MCF 10A (cell line): ENCODE measurements around the gene KIAA1755. TPM values are rescaled to one million over a fixed set of nuclear protein-coding genes. Genes with fewer than 3 reads are reported as not detected.

Experiments used
- BruUV-seq: library from RNA; stranded (reverse); fragments of 400-500 nt; replicated peaks from 2 replicates; lab custom pipeline; 2021; lab: Mats Ljungman, UMichigan
- CTCF ChIA-PET: fragments of 300-600 bp; sonication (Branson Sonifier 250); formaldehyde crosslinking; extraction: SDS; loops from one replicate; lab custom pipeline; 2021; ENCODE audit warnings: antibody characterized with exemption, inconsistent platforms; lab: Yijun Ruan, JAX
- POLR2A ChIA-PET: fragments of 300-600, 350-650 bp; sonication (Branson Sonifier 250); formaldehyde crosslinking; extraction: SDS; loops from one replicate; lab custom pipeline; 2020; ENCODE audit warnings: antibody characterized with exemption, inconsistent platforms; lab: Yijun Ruan, JAX
- DNase-seq: peaks from one replicate; pipeline ENCODE4 v3.0.0-alpha.2; 2018; ENCODE audit not compliant: unreplicated experiment
- H3K27ac Mint-ChIP-seq: one replicate; pipeline ENCODE4 v1.8.0; 2022; ENCODE audit warnings: mild to moderate bottlenecking, low read depth, mixed read lengths; ENCODE audit not compliant: unreplicated experiment
- H3K27me3 Mint-ChIP-seq: one replicate; pipeline ENCODE4 v1.8.0; 2022; ENCODE audit warnings: mixed read lengths; ENCODE audit not compliant: insufficient read depth, unreplicated experiment
- H3K36me3 Mint-ChIP-seq: one replicate; pipeline ENCODE4 v1.8.0; 2022; ENCODE audit warnings: mild to moderate bottlenecking, moderate library complexity, mixed read lengths; ENCODE audit not compliant: insufficient read depth, unreplicated experiment
- H3K4me1 Mint-ChIP-seq: one replicate; pipeline ENCODE4 v1.8.0; 2022; ENCODE audit warnings: mixed read lengths; ENCODE audit not compliant: insufficient read depth, unreplicated experiment
- H3K4me3 Mint-ChIP-seq: one replicate; pipeline ENCODE4 v1.8.0; 2022; ENCODE audit warnings: mild to moderate bottlenecking, moderate library complexity, mixed read lengths; ENCODE audit not compliant: unreplicated experiment
- H3K9me3 Mint-ChIP-seq: one replicate; pipeline ENCODE4 v1.8.0; 2022; ENCODE audit warnings: mixed read lengths; ENCODE audit not compliant: unreplicated experiment
- intact Hi-C: fragments of 100-400 bp; cut with micrococcal nuclease; formaldehyde crosslinking; loops from 2 replicates; pipeline ENCODE4 v1.14.1; 2022
- total RNA-seq: library from RNA; stranded (reverse); gene quantifications from 2 replicates; pipeline ENCODE4 v1.2.3, GENCODE V29; 2022
- TF ChIP-seq, protein P1 (sequence below): fragments of 200-600 bp; IDR thresholded peaks from one replicate; pipeline ENCODE4 v1.8.0; 2022; ENCODE audit warnings: antibody characterized with exemption, mild to moderate bottlenecking; ENCODE audit not compliant: unreplicated experiment

Gene KIAA1755
- total RNA-seq, 1 experiment from 2014 or later, result not detected

- Mint-ChIP-seq H3K27me3 (no peaks in the 10 kb centered on the region), H3K4me1 (peaks cover 15% of the 10 kb centered on the region), H3K27ac (no peak overlapping the region), H3K9me3 (no peaks in the 10 kb centered on the region), H3K36me3 (no peaks in the 10 kb centered on the region), H3K4me3 (no peak overlapping the region)
- ChIA-PET POLR2A (interaction anchor here (0.8 to 1.3 kb wide), 3 partner anchors 25 to 166 kb away, joined by 3 to 7 read pairs (median 5); no protein-coding TSS in a partner anchor), CTCF (interaction anchor here (0.5 to 20.2 kb wide), 31 partner anchors 10 to 1019 kb away, joined by 3 to 782 read pairs (median 7); partner anchors contain the start of genes RPRD1B and TGM2)
- TF ChIP-seq, protein P1, sequence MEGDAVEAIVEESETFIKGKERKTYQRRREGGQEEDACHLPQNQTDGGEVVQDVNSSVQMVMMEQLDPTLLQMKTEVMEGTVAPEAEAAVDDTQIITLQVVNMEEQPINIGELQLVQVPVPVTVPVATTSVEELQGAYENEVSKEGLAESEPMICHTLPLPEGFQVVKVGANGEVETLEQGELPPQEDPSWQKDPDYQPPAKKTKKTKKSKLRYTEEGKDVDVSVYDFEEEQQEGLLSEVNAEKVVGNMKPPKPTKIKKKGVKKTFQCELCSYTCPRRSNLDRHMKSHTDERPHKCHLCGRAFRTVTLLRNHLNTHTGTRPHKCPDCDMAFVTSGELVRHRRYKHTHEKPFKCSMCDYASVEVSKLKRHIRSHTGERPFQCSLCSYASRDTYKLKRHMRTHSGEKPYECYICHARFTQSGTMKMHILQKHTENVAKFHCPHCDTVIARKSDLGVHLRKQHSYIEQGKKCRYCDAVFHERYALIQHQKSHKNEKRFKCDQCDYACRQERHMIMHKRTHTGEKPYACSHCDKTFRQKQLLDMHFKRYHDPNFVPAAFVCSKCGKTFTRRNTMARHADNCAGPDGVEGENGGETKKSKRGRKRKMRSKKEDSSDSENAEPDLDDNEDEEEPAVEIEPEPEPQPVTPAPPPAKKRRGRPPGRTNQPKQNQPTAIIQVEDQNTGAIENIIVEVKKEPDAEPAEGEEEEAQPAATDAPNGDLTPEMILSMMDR, result no peak
- intact Hi-C loops, result no loop called here
- no peak for DNase-seq
- BruUV-seq, result no TSS peak
These were observed 36.8 kb downstream of the KIAA1755 start for GRCh38 chr20:38223743-38224100.

GRCh38 chr20:38222923-38223742 lies 37.4 kb downstream of the KIAA1755 start:
- TF ChIP-seq, protein P1, result no peak
- Mint-ChIP-seq H3K36me3 (no peaks in the 10 kb centered on the region), H3K27me3 (no peaks in the 10 kb centered on the region), H3K27ac (no peak overlapping the region), H3K4me3 (no peak overlapping the region), H3K9me3 (no peaks in the 10 kb centered on the region), H3K4me1 (peaks cover 17% of the 10 kb centered on the region)
- BruUV-seq, result no TSS peak
- POLR2A ChIA-PET, result interaction anchor here (0.8 to 1.5 kb wide), 3 partner anchors 25 to 165 kb away, joined by 3 to 7 read pairs (median 5); no protein-coding TSS in a partner anchor
- DNase-seq, result no peak
- intact Hi-C loops, result loop anchor here (1.0 kb wide), 1 partner anchor 321 kb away; no protein-coding TSS in a partner anchor
- CTCF ChIA-PET, result interaction anchor here (0.5 to 20.2 kb wide), 45 partner anchors 10 to 1018 kb away, joined by 3 to 782 read pairs (median 4); partner anchors contain the start of genes RPRD1B and TGM2

DNA sequence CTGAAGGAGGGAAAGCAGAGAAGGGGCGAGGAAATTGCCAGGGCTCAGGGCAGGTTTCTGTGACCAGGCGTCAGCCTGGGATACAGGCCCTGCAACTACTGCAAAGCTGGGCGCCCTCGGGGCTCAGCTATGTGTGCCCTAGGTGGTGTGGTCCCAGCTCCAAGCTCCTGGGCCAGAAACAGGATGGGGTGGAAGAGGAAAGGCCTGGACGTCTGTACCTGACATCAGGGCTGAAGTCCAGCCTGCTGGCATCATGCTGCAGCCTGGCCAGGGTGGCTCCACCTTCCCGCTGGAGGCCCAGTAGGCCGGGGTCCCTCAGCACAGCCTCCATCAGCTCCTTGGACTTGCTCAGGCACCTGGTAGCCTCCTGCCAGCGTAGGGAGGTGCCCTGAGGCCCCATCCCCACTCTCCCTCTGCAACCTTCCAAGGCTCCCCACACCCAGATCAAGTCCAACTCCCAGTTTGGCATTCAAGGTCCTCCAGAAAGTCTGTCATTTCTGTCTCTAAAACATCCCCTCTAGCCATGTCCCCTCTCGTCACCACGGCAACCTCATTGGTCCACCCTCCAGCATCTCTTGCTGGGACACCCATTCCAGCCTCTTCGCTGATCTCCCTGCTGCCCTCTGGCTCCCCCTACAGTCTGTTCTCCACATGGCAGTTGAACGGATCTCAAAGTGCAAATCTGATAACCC lies 38.2 kb downstream of the KIAA1755 start:
- Mint-ChIP-seq H3K9me3 (no peaks in the 10 kb centered on the region), H3K4me1 (peaks cover 21% of the 10 kb centered on the region), H3K4me3 (no peak overlapping the region), H3K27me3 (no peaks in the 10 kb centered on the region), H3K27ac (no peak overlapping the region), H3K36me3 (no peaks in the 10 kb centered on the region)
- BruUV-seq, result no TSS peak
- peak; percentile 70 for DNase-seq
- ChIA-PET POLR2A (interaction anchor here (0.6 to 4.0 kb wide), 9 partner anchors 26 to 391 kb away, joined by 3 to 33 read pairs (median 5); no protein-coding TSS in a partner anchor), CTCF (interaction anchor here (0.6 to 20.2 kb wide), 81 partner anchors 11 to 1179 kb away, joined by 3 to 782 read pairs (median 6); partner anchors contain the start of genes RPRD1B, TGM2 and TTI1)
- TF ChIP-seq, protein P1, result peak; percentile 98
- intact Hi-C loops, result loop anchor here (1.0 kb wide), 1 partner anchor 320 kb away; no protein-coding TSS in a partner anchor
